A549 treated with CpdA at 1 μM for 4 hours (cell line): ENCODE data around the gene REEP1. TPM values are rescaled to one million over a fixed set of nuclear protein-coding genes. Genes with fewer than 3 reads are reported as not detected.

Experiments used
- total RNA-seq: library from RNA; stranded (reverse); fragments of 200-300 nt; extraction: Qiagen RNA extraction; gene quantifications from 5 replicates; pipeline ENCODE4 v1.2.3, GENCODE V29; 2022; ENCODE audit warnings: low read depth

The REEP1 gene, protein sequence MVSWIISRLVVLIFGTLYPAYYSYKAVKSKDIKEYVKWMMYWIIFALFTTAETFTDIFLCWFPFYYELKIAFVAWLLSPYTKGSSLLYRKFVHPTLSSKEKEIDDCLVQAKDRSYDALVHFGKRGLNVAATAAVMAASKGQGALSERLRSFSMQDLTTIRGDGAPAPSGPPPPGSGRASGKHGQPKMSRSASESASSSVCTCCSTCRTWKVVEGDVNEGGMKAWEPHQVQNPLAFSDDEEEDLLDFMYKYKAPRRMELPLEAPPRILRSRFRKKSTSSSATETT
- total RNA-seq, result 0.43 to 1.3 TPM (median 0.59 TPM) in 5 replicates

DNA sequence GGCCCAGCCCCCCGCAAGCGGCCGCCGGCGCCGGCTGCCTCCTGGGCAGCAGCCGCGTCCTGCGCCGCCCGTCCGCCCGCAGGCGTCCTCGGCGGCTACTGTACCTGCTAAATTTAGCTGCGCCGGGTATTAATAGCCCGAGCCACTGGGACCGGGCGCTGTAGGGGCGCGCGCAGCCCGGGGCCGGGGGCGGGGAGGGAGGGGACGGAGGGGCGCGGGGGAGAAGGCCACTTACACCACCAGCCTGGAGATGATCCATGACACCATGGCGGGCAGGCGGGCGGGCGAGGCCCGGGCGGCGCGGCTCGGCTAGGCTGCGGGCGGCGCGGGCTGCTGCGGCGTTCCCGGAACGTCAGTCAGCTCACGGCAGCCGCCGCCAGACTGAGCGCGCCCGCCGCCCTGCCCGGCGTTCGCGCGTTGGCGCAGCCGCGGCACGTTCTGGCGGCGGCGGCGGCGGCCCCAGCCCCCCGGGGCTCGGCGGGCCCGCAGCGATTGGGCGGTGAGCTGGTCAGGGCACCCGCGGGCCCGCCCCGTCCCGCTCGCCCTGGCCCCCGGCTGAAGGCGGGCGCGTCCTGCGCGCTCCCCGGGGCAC lies at the start of gene REEP1:
REEP1 (minus strand) TSS at position 383 of the 592 bp plus-strand sequence; CDS start at position 267, 116 bp downstream.

GRCh38 chr2:86195055-86195807 lies 142.2 kb downstream of the REEP1 start, which contains the start of gene IMMT:
IMMT (minus strand) TSS chr2:86195462; CDS start chr2:86195382, 80 bp downstream.

Other genes starting within 250 kb of the REEP1 start
- gene POLR1A, start 231.7 kb downstream of the REEP1 start, total RNA-seq, result 21.7 to 27.0 TPM (median 24.9 TPM) in 5 replicates
- gene PTCD3, start 231.4 kb downstream of the REEP1 start, total RNA-seq, result 58.8 to 113 TPM (median 72.6 TPM) in 5 replicates
- gene IMMT, start 142.2 kb downstream of the REEP1 start, total RNA-seq, result 106 to 117 TPM (median 111 TPM) in 5 replicates
- gene MRPL35, start 138.2 kb downstream of the REEP1 start, total RNA-seq, result 73.0 to 108 TPM (median 74.2 TPM) in 5 replicates
- gene KDM3A, start 103.7 kb upstream of the REEP1 start, total RNA-seq, result 24.1 to 39.9 TPM (median 31.4 TPM) in 5 replicates
- 120 to 133 TPM (median 129 TPM) in 5 replicates for gene CHMP3, start 225.8 kb upstream of the REEP1 start, total RNA-seq